ENCODE measurements around the gene LRRK1.

GRCh38 chr15:100966997-100967396 is 47.8 kb downstream of the LRRK1 start:
- TF ChIP-seq CTCF (IDR thresholded peaks at IDR 0.05) (no peak), EP300 (IDR thresholded peaks at IDR 0.05) (no peak), POLR2A (IDR thresholded peaks at IDR 0.05) (no peak), POLR2AphosphoS5 (IDR thresholded peaks at IDR 0.05) (no peak)

All from sigmoid colon (tissue), 4 donors.